HCT116 (cell line): Measurements from ENCODE around the gene GRK5. TPM values are rescaled to one million over a fixed set of nuclear protein-coding genes. Genes with fewer than 3 reads are reported as not detected.

ENCODE experiments used
- ATAC-seq: fragments of 200-7000 bp; cut with Tn5 transposase; 2 replicates; pipeline ENCODE4 v1.9.1; 2020; ENCODE audit warnings: mild to moderate bottlenecking, moderate library complexity
- BruUV-seq: library from RNA; stranded (reverse); fragments of 400-500 nt; replicated peaks from 2 replicates; lab custom pipeline; 2021; lab: Mats Ljungman, UMichigan
- CTCF ChIA-PET: fragments of 300-600 bp; sonication (Branson Sonifier 250); formaldehyde crosslinking; loops from one replicate; lab custom pipeline; 2021; ENCODE audit warnings: antibody characterized with exemption; lab: Charles Lee
- POLR2A ChIA-PET: fragments of 300-600, 350-600 bp; sonication (Branson Sonifier 250); formaldehyde crosslinking; loops from one replicate; lab custom pipeline; 2021; ENCODE audit warnings: antibody characterized with exemption; lab: Charles Lee
- RAD21 ChIA-PET, 2 experiments: fragments of 300-600 bp; sonication (Branson Sonifier 250); formaldehyde crosslinking; loops; one replicate each; lab custom pipeline; 2023; ENCODE audit warnings: low total read pairs in 2 of 2; ENCODE audit not compliant: uncharacterized antibody in 2 of 2, unreplicated experiment in 2 of 2, low non-redundant PET in 1 of 2; lab: Charles Lee
- DNase-seq: peaks from one replicate; pipeline ENCODE4 v3.0.0-alpha.2; 2010; ENCODE audit warnings: low read depth, low spot score
- H2AFZ ChIP-seq: fragments of 200-600 bp; shearing (Covaris generic), sonication (generic); 2 replicates; pipeline ENCODE4 v1.6.1; 2017; ENCODE audit warnings: low read depth, mixed run types, mixed read lengths, antibody characterized with exemption, low read length; ENCODE audit not compliant: poor library complexity, severe bottlenecking
- H3K27ac ChIP-seq: 2 replicates; pipeline ENCODE4 v1.5.1; 2012; ENCODE audit warnings: low read depth, low read length
- H3K27me3 ChIP-seq: fragments of 200-600 bp; sonication (generic); 2 replicates; pipeline ENCODE4 v1.6.1; 2016; ENCODE audit warnings: mixed run types, low read length, mixed read lengths; ENCODE audit not compliant: insufficient read depth
- H3K36me3 ChIP-seq, 2 experiments: fragments of 200-500 bp in 1 of 2; fragments of 200-600 bp in 1 of 2; sonication (Bioruptor generic) in 1 of 2; sonication (generic) in 1 of 2; 2 replicates each; pipeline versions ENCODE4 v1.5.1 to v1.6.1; 2014 to 2016; ENCODE audit warnings: low read length in 2 of 2, inconsistent platforms in 1 of 2, mixed read lengths in 1 of 2, mixed run types in 1 of 2; ENCODE audit not compliant: insufficient read depth in 2 of 2, control insufficient read depth in 1 of 2
- H3K4me1 ChIP-seq, 2 experiments: fragments of 200-600 bp in 1 of 2; sonication (generic) in 1 of 2; 2 replicates each; pipeline versions ENCODE4 v1.5.1 to v1.6.1; 2012 to 2017; ENCODE audit warnings: low read length in 2 of 2, inconsistent platforms in 1 of 2, mild to moderate bottlenecking in 1 of 2, mixed read lengths in 1 of 2, mixed run types in 1 of 2, moderate library complexity in 1 of 2; ENCODE audit not compliant: insufficient read depth in 2 of 2, control insufficient read depth in 1 of 2
- H3K4me2 ChIP-seq: fragments of 200-600 bp; sonication (generic); 2 replicates; pipeline ENCODE4 v1.6.1; 2017; ENCODE audit warnings: mixed run types, low read length, mixed read lengths
- H3K4me3 ChIP-seq, 2 experiments: fragments of 200-600 bp in 1 of 2; sonication (generic) in 1 of 2; replicated peaks in 1 of 2; 2 replicates each; pipeline ENCODE4 v1.5.1; 2011 to 2016; ENCODE audit warnings: low read length in 2 of 2, control low read depth in 1 of 2, low read depth in 1 of 2, mild to moderate bottlenecking in 1 of 2, mixed read lengths in 1 of 2, mixed run types in 1 of 2
- H3K79me2 ChIP-seq: fragments of 200-600 bp; sonication (generic); 2 replicates; pipeline ENCODE4 v1.6.1; 2017; ENCODE audit warnings: mild to moderate bottlenecking, mixed run types, low read length, moderate library complexity, mixed read lengths; ENCODE audit not compliant: insufficient read depth
- H3K9ac ChIP-seq: fragments of 200-600 bp; sonication (generic); 2 replicates; pipeline ENCODE4 v1.6.1; 2016; ENCODE audit warnings: low read length, mixed read lengths
- H3K9me2 ChIP-seq: fragments of 200-600 bp; sonication (generic), shearing (Covaris generic); 2 replicates; pipeline ENCODE4 v1.6.1; 2017; ENCODE audit warnings: mixed run types, mild to moderate bottlenecking, moderate library complexity; ENCODE audit not compliant: insufficient read depth
- H3K9me3 ChIP-seq, 2 experiments: fragments of 200-500 bp in 1 of 2; fragments of 200-600 bp in 1 of 2; sonication (Bioruptor generic) in 1 of 2; sonication (generic) in 1 of 2; 2 replicates each; pipeline ENCODE4 v1.6.1; 2014 to 2017; ENCODE audit warnings: low read length in 2 of 2, mixed read lengths in 2 of 2, inconsistent platforms in 1 of 2, low read depth in 1 of 2, mild to moderate bottlenecking in 1 of 2, mixed run types in 1 of 2, moderate library complexity in 1 of 2; ENCODE audit not compliant: control insufficient read depth in 1 of 2, insufficient read depth in 1 of 2
- H4K20me1 ChIP-seq: fragments of 200-600 bp; sonication (generic), shearing (Covaris generic); 2 replicates; pipeline ENCODE4 v1.6.1; 2017; ENCODE audit warnings: mixed run types, mild to moderate bottlenecking, moderate library complexity; ENCODE audit not compliant: insufficient read depth
- EGR1 ChIP-seq: IDR thresholded peaks from 2 replicates; pipeline ENCODE4 v1.6.1; 2012; ENCODE audit warnings: low read depth
- ELF1 ChIP-seq: IDR thresholded peaks from 2 replicates; pipeline ENCODE4 v1.6.1; 2012; ENCODE audit warnings: low read depth, borderline replicate concordance
- EZH2 ChIP-seq: fragments of 200-600 bp; sonication (generic); IDR thresholded peaks from 2 replicates; pipeline ENCODE4 v1.6.1; 2017; ENCODE audit warnings: antibody characterized with exemption, mixed run types
- EZH2phosphoT487 ChIP-seq: fragments of 200-600 bp; IDR thresholded peaks from 2 replicates; pipeline ENCODE4 v1.6.1; 2018; ENCODE audit warnings: antibody characterized with exemption, borderline replicate concordance
- POLR2AphosphoS5 ChIP-seq: IDR thresholded peaks from 2 replicates; pipeline ENCODE4 v1.6.1; 2011; ENCODE audit warnings: mild to moderate bottlenecking, low read depth, low read length, moderate library complexity
- SIN3A ChIP-seq: IDR thresholded peaks from 2 replicates; pipeline ENCODE4 v1.6.1; 2012; ENCODE audit warnings: low read depth
- SRF ChIP-seq: IDR thresholded peaks from 2 replicates; pipeline ENCODE4 v1.6.1; 2012; ENCODE audit warnings: low read depth
- TCF7L2 ChIP-seq: IDR thresholded peaks from 2 replicates; pipeline ENCODE4 v1.7.0; 2011; ENCODE audit warnings: borderline replicate concordance, inconsistent platforms; ENCODE audit not compliant: insufficient read depth, insufficient read length; ENCODE audit errors: extremely low read depth
- ZNF274 ChIP-seq: fragments of 200-500 bp; sonication (Bioruptor generic); IDR thresholded peaks from 2 replicates; pipeline ENCODE4 v1.6.1; 2014; ENCODE audit warnings: mild to moderate bottlenecking, low read depth, low read length, inconsistent platforms
- intact Hi-C: fragments of 100-400 bp; cut with micrococcal nuclease; formaldehyde crosslinking; loops from 2 replicates; pipeline ENCODE4 v1.10.0; 2022
- total RNA-seq: library from RNA; stranded (reverse); gene quantifications from one replicate; pipeline ENCODE4 v1.2.1, GENCODE V29; 2021; ENCODE audit not compliant: unreplicated experiment
- TF ChIP-seq, protein P1 (sequence below), 3 experiments: fragments of 200-600 bp in 1 of 3; sonication (generic) in 1 of 3; IDR thresholded peaks in 2 of 3; conservative IDR thresholded peaks in 1 of 3; 2 replicates each; pipeline ENCODE4 v1.5.1; 2012 to 2017; ENCODE audit warnings: low read depth in 2 of 3, low read length in 2 of 3, antibody characterized with exemption in 1 of 3, borderline replicate concordance in 1 of 3, control low read depth in 1 of 3, mild to moderate bottlenecking in 1 of 3, mixed read lengths in 1 of 3, mixed run types in 1 of 3, moderate library complexity in 1 of 3; ENCODE audit not compliant: insufficient read depth in 1 of 3
- TF ChIP-seq, protein P2 (sequence below): IDR thresholded peaks from 2 replicates; pipeline ENCODE4 v1.6.1; 2012
- TF ChIP-seq, protein P3 (sequence below): IDR thresholded peaks from 2 replicates; pipeline ENCODE4 v1.6.1; 2012

GRK5 gene
- total RNA-seq, 1 experiment from 2014 or later: 7.3 TPM

DNA sequence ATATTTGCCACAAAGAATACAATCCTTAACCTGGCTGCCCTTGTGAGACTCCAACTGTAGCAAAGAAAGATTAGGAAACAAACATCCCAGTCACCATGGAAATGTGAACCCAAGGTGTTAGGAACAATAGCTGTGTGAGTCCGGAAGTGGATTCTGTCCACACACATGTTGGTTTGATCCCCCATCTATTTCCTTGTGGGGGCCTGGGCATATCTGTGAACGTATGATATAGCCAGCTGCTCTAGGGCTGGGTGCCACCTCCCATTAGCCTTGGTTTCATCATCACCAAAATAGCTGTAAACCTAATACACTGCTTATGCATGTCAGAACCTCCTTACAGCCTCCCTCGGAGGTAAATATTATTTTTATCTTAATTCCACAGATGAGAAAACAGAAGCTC is 26.4 kb downstream of the GRK5 start:
- ATAC-seq: no peak
- CTCF ChIA-PET: no interaction called here
- RAD21 ChIA-PET: no interaction called here
- Histone ChIP-seq H3K36me3 (no peaks in the 10 kb centered on the region), H3K9me2 (no peaks in the 10 kb centered on the region), H3K4me1 (peaks cover 11 to 51% of the 10 kb centered on the region in 2 experiments; a peak in 3 of 4 replicates), H3K79me2 (no peaks in the 10 kb centered on the region), H3K9me3 (no peaks in the 10 kb centered on the region), H3K27ac (no peak overlapping the region), H3K9ac (no peak overlapping the region), H3K27me3 (no peaks in the 10 kb centered on the region), H3K4me2 (no peak overlapping the region), H4K20me1 (no peaks in the 10 kb centered on the region), H3K4me3 (no peak overlapping the region), H2AFZ (no peak overlapping the region)
- BruUV-seq: no TSS peak
- TF ChIP-seq, protein P1, sequence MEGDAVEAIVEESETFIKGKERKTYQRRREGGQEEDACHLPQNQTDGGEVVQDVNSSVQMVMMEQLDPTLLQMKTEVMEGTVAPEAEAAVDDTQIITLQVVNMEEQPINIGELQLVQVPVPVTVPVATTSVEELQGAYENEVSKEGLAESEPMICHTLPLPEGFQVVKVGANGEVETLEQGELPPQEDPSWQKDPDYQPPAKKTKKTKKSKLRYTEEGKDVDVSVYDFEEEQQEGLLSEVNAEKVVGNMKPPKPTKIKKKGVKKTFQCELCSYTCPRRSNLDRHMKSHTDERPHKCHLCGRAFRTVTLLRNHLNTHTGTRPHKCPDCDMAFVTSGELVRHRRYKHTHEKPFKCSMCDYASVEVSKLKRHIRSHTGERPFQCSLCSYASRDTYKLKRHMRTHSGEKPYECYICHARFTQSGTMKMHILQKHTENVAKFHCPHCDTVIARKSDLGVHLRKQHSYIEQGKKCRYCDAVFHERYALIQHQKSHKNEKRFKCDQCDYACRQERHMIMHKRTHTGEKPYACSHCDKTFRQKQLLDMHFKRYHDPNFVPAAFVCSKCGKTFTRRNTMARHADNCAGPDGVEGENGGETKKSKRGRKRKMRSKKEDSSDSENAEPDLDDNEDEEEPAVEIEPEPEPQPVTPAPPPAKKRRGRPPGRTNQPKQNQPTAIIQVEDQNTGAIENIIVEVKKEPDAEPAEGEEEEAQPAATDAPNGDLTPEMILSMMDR (IDR thresholded peaks at IDR 0.05 in 2 of 3, conservative IDR thresholded peaks at IDR 0.05 in 1 of 3; ENCODE audit: borderline replicate concordance in 1 of 3, insufficient read depth in 1 of 3, low read depth in 2 of 3, low read length in 2 of 3): no peak
- TF ChIP-seq ZNF274: no peak
- TF ChIP-seq, protein P2, sequence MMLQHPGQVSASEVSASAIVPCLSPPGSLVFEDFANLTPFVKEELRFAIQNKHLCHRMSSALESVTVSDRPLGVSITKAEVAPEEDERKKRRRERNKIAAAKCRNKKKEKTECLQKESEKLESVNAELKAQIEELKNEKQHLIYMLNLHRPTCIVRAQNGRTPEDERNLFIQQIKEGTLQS: no peak
- TF ChIP-seq EZH2phosphoT487: no peak
- TF ChIP-seq EGR1: no peak
- TF ChIP-seq ELF1: no peak
- no peak for TF ChIP-seq SRF
- no peak for TF ChIP-seq EZH2
- TF ChIP-seq, protein P3, sequence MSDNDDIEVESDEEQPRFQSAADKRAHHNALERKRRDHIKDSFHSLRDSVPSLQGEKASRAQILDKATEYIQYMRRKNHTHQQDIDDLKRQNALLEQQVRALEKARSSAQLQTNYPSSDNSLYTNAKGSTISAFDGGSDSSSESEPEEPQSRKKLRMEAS: no peak
- TF ChIP-seq POLR2AphosphoS5: no peak
- no peak for TF ChIP-seq TCF7L2
- TF ChIP-seq SIN3A: no peak
- POLR2A ChIA-PET: interaction anchor here (0.6 kb wide), 1 partner anchor 672 kb away, joined by 4 read pairs; no protein-coding TSS in a partner anchor
- no peak for DNase-seq
- intact Hi-C loops: no loop called here
